Natural killer cell (primary cell): ENCODE measurements around the gene LRPAP1. TPM values are rescaled to one million over a fixed set of nuclear protein-coding genes. Genes with fewer than 3 reads are reported as not detected.

ENCODE experiments used
- ATAC-seq, 3 donors: fragments of 150-1000 bp in 2 of 3; fragments of 200-7000 bp in 1 of 3; cut with Tn5 transposase; 1 replicate in 1 of 3; 2 replicates in 2 of 3; pipeline ENCODE4 v1.10.0; 2021; ENCODE audit warnings: mild to moderate bottlenecking in 2 of 3, moderate library complexity in 2 of 3
- DNase-seq, 2 donors: peaks; one replicate each; pipeline versions ENCODE4 v3.0.0 to v3.0.0-alpha.2; 2013 to 2021; ENCODE audit warnings: mixed read lengths in 1 of 2
- H3K27ac ChIP-seq: one replicate; pipeline ENCODE4 v1.5.1; 2013; ENCODE audit warnings: mild to moderate bottlenecking, low read length
- H3K27me3 ChIP-seq: one replicate; pipeline ENCODE4 v1.6.1; 2013; ENCODE audit warnings: low read length; ENCODE audit not compliant: control insufficient read depth, insufficient read depth
- H3K36me3 ChIP-seq: one replicate; pipeline ENCODE4 v1.6.1; 2013; ENCODE audit warnings: low read length; ENCODE audit not compliant: control insufficient read depth, insufficient read depth
- H3K4me1 ChIP-seq: one replicate; pipeline ENCODE4 v1.6.1; 2013; ENCODE audit warnings: low read length; ENCODE audit not compliant: control insufficient read depth, insufficient read depth
- H3K4me3 ChIP-seq: one replicate; pipeline ENCODE4 v1.5.1; 2013; ENCODE audit warnings: low read length
- H3K9me3 ChIP-seq: one replicate; pipeline ENCODE4 v1.6.1; 2013; ENCODE audit warnings: low read length; ENCODE audit not compliant: control insufficient read depth, insufficient read depth
- H3K27ac Mint-ChIP-seq, 2 donors: one replicate each; pipeline ENCODE4 v1.8.0; 2022; ENCODE audit warnings: mild to moderate bottlenecking in 2 of 2, mixed read lengths in 2 of 2, moderate library complexity in 1 of 2
- H3K27me3 Mint-ChIP-seq, 2 donors: one replicate each; pipeline ENCODE4 v1.8.0; 2022; ENCODE audit warnings: low read depth in 2 of 2, mixed read lengths in 2 of 2
- H3K36me3 Mint-ChIP-seq: one replicate; pipeline ENCODE4 v1.8.0; 2022; ENCODE audit warnings: mixed read lengths
- H3K4me1 Mint-ChIP-seq, 2 donors: one replicate each; pipeline ENCODE4 v1.8.0; 2022; ENCODE audit warnings: mixed read lengths in 2 of 2
- H3K4me3 Mint-ChIP-seq: one replicate; pipeline ENCODE4 v1.8.0; 2022; ENCODE audit warnings: mild to moderate bottlenecking, moderate library complexity, mixed read lengths
- H3K9me3 Mint-ChIP-seq, 2 donors: one replicate each; pipeline ENCODE4 v1.8.0; 2022; ENCODE audit warnings: mixed read lengths in 2 of 2
- CTCF ChIP-seq: fragments of 200-600 bp; IDR thresholded peaks from one replicate; pipeline ENCODE4 v1.8.0; 2022; ENCODE audit warnings: antibody characterized with exemption
- WGBS: methylation state at CpG from one replicate; pipeline ENCODE4 v1.1.7; 2013; ENCODE audit warnings: missing lambda C conversion rate; ENCODE audit not compliant: insufficient coverage; 5-methylcytosine and 5-hydroxymethylcytosine counted together
- intact Hi-C: fragments of 100-400 bp; cut with micrococcal nuclease; formaldehyde crosslinking; loops from one replicate; pipeline ENCODE4 v1.14.2; 2022
- total RNA-seq, 4 donors: library from RNA; stranded (reverse); fragments of 120-200 nt in 1 of 4; gene quantifications; one replicate each; pipeline versions ENCODE4 v1.2.3 to v1.2.4, GENCODE V29; 2013 to 2022

LRPAP1 gene
- total RNA-seq, 3 donors from 2014 or later (not counting 1 experiment from before 2014, with no cell fraction given): 85.4 to 93.4 (median 87.3) TPM

DNA sequence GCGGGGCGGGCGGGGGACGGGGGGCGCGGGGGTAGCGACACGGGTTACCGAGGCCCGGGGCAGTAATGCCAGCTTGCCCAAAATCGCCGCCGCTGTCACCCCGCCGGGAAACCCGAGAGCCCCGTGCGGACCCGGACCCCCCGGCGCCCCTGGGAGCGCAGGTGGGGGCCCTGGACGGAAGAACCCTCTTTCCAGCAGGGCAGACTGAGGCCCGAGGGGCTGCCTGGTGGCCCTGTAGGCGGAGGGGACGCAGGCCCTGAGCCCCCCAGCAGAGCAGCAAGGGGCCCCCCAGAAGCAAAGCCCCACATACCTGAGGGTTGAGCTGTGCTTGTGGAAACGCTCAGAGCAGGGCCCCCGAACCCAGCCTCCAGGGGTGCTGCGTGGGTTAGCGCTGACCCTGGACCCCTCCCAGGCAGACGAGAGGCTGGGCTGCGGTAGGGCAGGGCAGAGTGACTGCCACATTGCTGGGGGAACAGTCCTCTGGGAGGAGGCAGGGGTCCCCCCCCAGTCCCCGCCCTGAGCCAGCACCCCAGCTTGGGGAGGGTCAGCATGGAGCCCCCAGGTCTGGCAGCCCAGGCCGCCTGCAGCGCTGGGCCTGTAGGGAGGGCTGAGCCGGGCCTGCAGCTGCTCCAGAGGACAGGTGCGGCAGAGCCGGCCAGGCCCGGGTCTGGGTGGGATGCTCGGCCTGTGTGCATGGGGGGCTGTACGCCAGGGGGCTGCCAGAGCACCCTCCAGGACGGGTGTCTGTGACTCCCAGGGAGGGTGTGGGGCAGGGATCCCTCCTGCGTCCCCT lies 68.5 kb downstream of the LRPAP1 start:
- intact Hi-C loops: no loop called here
- ATAC-seq (no peak), DNase-seq (no peak)
- Mint-ChIP-seq H3K9me3 (no peaks in the 10 kb centered on the region), H3K27me3 (peaks cover 14 to 24% of the 10 kb centered on the region in 2 donors), H3K27ac (no peak overlapping the region), H3K4me3 (no peak overlapping the region), H3K36me3 (no peaks in the 10 kb centered on the region), H3K4me1 (no peaks in the 10 kb centered on the region)
- H3K36me3 ChIP-seq: no peaks in the 10 kb centered on the region
- H3K27ac ChIP-seq: no peak overlapping the region
- 45% methylated on average over 43 of the region's 43 CpGs for WGBS
- no peak for TF ChIP-seq CTCF
- peaks cover 17% of the 10 kb centered on the region for H3K27me3 ChIP-seq
- H3K4me3 ChIP-seq: no peak overlapping the region
- H3K9me3 ChIP-seq: no peaks in the 10 kb centered on the region
- H3K4me1 ChIP-seq: peaks cover 5% of the 10 kb centered on the region

- ATAC-seq: peak in 2 of 3 donors; percentile 47 to 62
- H3K4me1 ChIP-seq: peaks cover 5% of the 10 kb centered on the region
- Mint-ChIP-seq H3K36me3 (no peaks in the 10 kb centered on the region), H3K27ac (no peak within 1 kb of the TSS), H3K9me3 (no peaks in the 10 kb centered on the region), H3K27me3 (peaks cover 19 to 27% of the 10 kb centered on the region in 2 donors), H3K4me3 (peak within 1 kb of the TSS; percentile 65), H3K4me1 (no peaks in the 10 kb centered on the region)
- H3K9me3 ChIP-seq: no peaks in the 10 kb centered on the region
- H3K27ac ChIP-seq: no peak within 1 kb of the TSS
- no peak within 1 kb of the TSS for H3K4me3 ChIP-seq
- H3K27me3 ChIP-seq: peaks cover 17% of the 10 kb centered on the region
- WGBS: 8% methylated on average over 44 of the region's 44 CpGs
- no peak for DNase-seq
- H3K36me3 ChIP-seq: no peaks in the 10 kb centered on the region
- intact Hi-C loops: no loop called here
- TF ChIP-seq CTCF: no peak
Measured at GRCh38 chr4:3462790-3463415, 69.3 kb downstream of the LRPAP1 start, which contains the start of gene DOK7. Gene DOK7 (plus strand): TSS chr4:3463306. CDS start chr4:3463376, 70 bp downstream.

GRCh38 chr4:3462321-3462789 lies 69.9 kb downstream of the LRPAP1 start:
- WGBS: 85% methylated on average over 10 of the region's 10 CpGs

More at GRCh38 chr4:3462321-3462789, 69.9 kb downstream of the LRPAP1 start:
- no peaks in the 10 kb centered on the region for H3K36me3 ChIP-seq
- Mint-ChIP-seq H3K4me3 (peak overlapping the region; percentile 65), H3K27ac (no peak overlapping the region), H3K4me1 (no peaks in the 10 kb centered on the region), H3K36me3 (no peaks in the 10 kb centered on the region), H3K9me3 (no peaks in the 10 kb centered on the region), H3K27me3 (peaks cover 19 to 27% of the 10 kb centered on the region in 2 donors)
- H3K27me3 ChIP-seq: peaks cover 17% of the 10 kb centered on the region
- intact Hi-C loops: no loop called here
- H3K9me3 ChIP-seq: no peaks in the 10 kb centered on the region
- peak in 1 of 3 donors; percentile 5 for ATAC-seq
- no peak for TF ChIP-seq CTCF
- H3K4me1 ChIP-seq: peaks cover 5% of the 10 kb centered on the region
- H3K4me3 ChIP-seq: no peak overlapping the region
- DNase-seq: no peak
- H3K27ac ChIP-seq: no peak overlapping the region
